PFSK-1 (cell line): ENCODE measurements around the gene NRXN3.

Source experiments
- REST ChIP-seq, 2 experiments: IDR thresholded peaks; 2 replicates each; pipeline versions ENCODE4 v1.6.1 to v1.8.0; 2011 to 2012; ENCODE audit warnings: low read depth in 2 of 2, low read length in 2 of 2, control low read depth in 1 of 2, inconsistent platforms in 1 of 2, mild to moderate bottlenecking in 1 of 2, moderate library complexity in 1 of 2; ENCODE audit not compliant: insufficient read depth in 1 of 2
- SIN3A ChIP-seq: IDR thresholded peaks from 2 replicates; pipeline ENCODE4 v1.6.1; 2012; ENCODE audit warnings: mild to moderate bottlenecking, low read length, moderate library complexity, borderline replicate concordance; ENCODE audit not compliant: insufficient read depth

GRCh38 chr14:78412475-78412874 is 242.3 kb downstream of the NRXN3 start:
- TF ChIP-seq REST (IDR thresholded peaks at IDR 0.05; ENCODE audit: insufficient read depth in 1 of 2, low read depth in 2 of 2, low read length in 2 of 2) (no peak), SIN3A (no peak)
